ENCODE results near the gene ITGB5. TPM values are rescaled to one million over a fixed set of nuclear protein-coding genes. Genes with fewer than 3 reads are reported as not detected.

The ITGB5 gene
- total RNA-seq, 1 donor: 2.2 TPM

- DNase-seq (ENCODE audit: low read depth in 2 of 3, low spot score in 2 of 3): no peak
Measured at GRCh38 chr3:124818398-124819091, 68.6 kb downstream of the ITGB5 start.

- no peak for DNase-seq (ENCODE audit: low read depth in 2 of 3, low spot score in 2 of 3)
Measured at GRCh38 chr3:124817079-124817478, 70.1 kb downstream of the ITGB5 start.

- DNase-seq (ENCODE audit: low read depth in 2 of 3, low spot score in 2 of 3): no peak
Measured at GRCh38 chr3:124816206-124816605, 71.0 kb downstream of the ITGB5 start.

GRCh38 chr3:124815781-124816180 is 71.4 kb downstream of the ITGB5 start:
- DNase-seq (ENCODE audit: low read depth in 2 of 3, low spot score in 2 of 3): no peak

GRCh38 chr3:124814620-124815421 is 72.3 kb downstream of the ITGB5 start:
- DNase-seq (ENCODE audit: low read depth in 2 of 3, low spot score in 2 of 3): no peak

- no peak for DNase-seq (ENCODE audit: low read depth in 2 of 3, low spot score in 2 of 3)
Measured at GRCh38 chr3:124813541-124813940, 73.6 kb downstream of the ITGB5 start.

- no peak for DNase-seq (ENCODE audit: low read depth in 2 of 3, low spot score in 2 of 3)
Measured at GRCh38 chr3:124812291-124813265, 74.6 kb downstream of the ITGB5 start.

GRCh38 chr3:124811436-124811835 is 75.7 kb downstream of the ITGB5 start:
- no peak for DNase-seq (ENCODE audit: low read depth in 2 of 3, low spot score in 2 of 3)

- no peak for DNase-seq (ENCODE audit: low read depth in 2 of 3, low spot score in 2 of 3)
Measured at GRCh38 chr3:124810970-124811369, 76.2 kb downstream of the ITGB5 start.

- DNase-seq (ENCODE audit: low read depth in 2 of 3, low spot score in 2 of 3): no peak
Measured at GRCh38 chr3:124809039-124809438, 78.1 kb downstream of the ITGB5 start.

- no peak for DNase-seq (ENCODE audit: low read depth in 2 of 3, low spot score in 2 of 3)
Measured at GRCh38 chr3:124805671-124806070, 81.5 kb downstream of the ITGB5 start.

- DNase-seq (ENCODE audit: low read depth in 2 of 3, low spot score in 2 of 3): no peak
Measured at GRCh38 chr3:124804875-124805274, 82.3 kb downstream of the ITGB5 start.

GRCh38 chr3:124802702-124803101 is 84.5 kb downstream of the ITGB5 start:
- DNase-seq (ENCODE audit: low read depth in 2 of 3, low spot score in 2 of 3): no peak

GRCh38 chr3:124802061-124802698 is 85.0 kb downstream of the ITGB5 start:
- DNase-seq (ENCODE audit: low read depth in 2 of 3, low spot score in 2 of 3): no peak

GRCh38 chr3:124800511-124801258 is 86.5 kb downstream of the ITGB5 start:
- DNase-seq (ENCODE audit: low read depth in 2 of 3, low spot score in 2 of 3): no peak

- no peak for DNase-seq (ENCODE audit: low read depth in 2 of 3, low spot score in 2 of 3)
Measured at GRCh38 chr3:124800076-124800475, 87.1 kb downstream of the ITGB5 start.

- no peak for DNase-seq (ENCODE audit: low read depth in 2 of 3, low spot score in 2 of 3)
Measured at GRCh38 chr3:124799676-124800075, 87.5 kb downstream of the ITGB5 start.

GRCh38 chr3:124797426-124797945 is 89.7 kb downstream of the ITGB5 start:
- DNase-seq (ENCODE audit: low read depth in 2 of 3, low spot score in 2 of 3): no peak

GRCh38 chr3:124796477-124796876 is 90.7 kb downstream of the ITGB5 start:
- no peak for DNase-seq (ENCODE audit: low read depth in 2 of 3, low spot score in 2 of 3)

Measured in hematopoietic multipotent progenitor cell (in vitro differentiated cells).